GM19438 (cell line): ENCODE measurements around the gene MYBPHL.

Experiments
- ATAC-seq: cut with Tn5 transposase; IDR thresholded peaks from one replicate; pipeline ENCODE4 v1.9.1; 2021; ENCODE audit warnings: low read depth; ENCODE audit not compliant: unreplicated experiment

Gene MYBPHL

GRCh38 chr1:109306832-109307273, at the start of gene MYBPHL:
TSS of gene MYBPHL (minus strand) at chr1:109307011. CDS start at chr1:109306991, 20 bp downstream.
- ATAC-seq, result no peak

- no peak for ATAC-seq
These were observed 49.7 kb upstream of the MYBPHL start for GRCh38 chr1:109356505-109356904.

- no peak for ATAC-seq
These were observed 48.1 kb upstream of the MYBPHL start for GRCh38 chr1:109354929-109355328.

GRCh38 chr1:109351457-109351856, 44.6 kb upstream of the MYBPHL start:
- no peak for ATAC-seq

- no peak for ATAC-seq
These were observed 43.8 kb upstream of the MYBPHL start for GRCh38 chr1:109350655-109351054.

- ATAC-seq, result no peak
These were observed 43.4 kb upstream of the MYBPHL start for GRCh38 chr1:109350182-109350581.

GRCh38 chr1:109347511-109347910, 40.7 kb upstream of the MYBPHL start:
- no peak for ATAC-seq

- no peak for ATAC-seq
These were observed 35.4 kb upstream of the MYBPHL start for GRCh38 chr1:109341944-109342930.

GRCh38 chr1:109338608-109339007, 31.8 kb upstream of the MYBPHL start:
- no peak for ATAC-seq

GRCh38 chr1:109338091-109338490, 31.3 kb upstream of the MYBPHL start:
- no peak for ATAC-seq

GRCh38 chr1:109335091-109335490, 28.3 kb upstream of the MYBPHL start:
- ATAC-seq, result no peak

- no peak for ATAC-seq
These were observed 24.3 kb upstream of the MYBPHL start for GRCh38 chr1:109331113-109331512.

GRCh38 chr1:109327285-109327684, 20.5 kb upstream of the MYBPHL start:
- no peak for ATAC-seq

GRCh38 chr1:109322974-109323373, 16.2 kb upstream of the MYBPHL start:
- ATAC-seq, result no peak

- ATAC-seq, result no peak
These were observed 12.3 kb upstream of the MYBPHL start for GRCh38 chr1:109319114-109319513.

GRCh38 chr1:109316506-109316905, 9.7 kb upstream of the MYBPHL start:
- no peak for ATAC-seq

- ATAC-seq, result no peak
These were observed 8.5 kb upstream of the MYBPHL start for GRCh38 chr1:109315288-109315687.

- no peak for ATAC-seq
These were observed 8.0 kb upstream of the MYBPHL start for GRCh38 chr1:109314795-109315194.

- ATAC-seq, result no peak
These were observed 6.4 kb upstream of the MYBPHL start for GRCh38 chr1:109312978-109313775.

- no peak for ATAC-seq
These were observed 5.4 kb upstream of the MYBPHL start for GRCh38 chr1:109312246-109312645.

- ATAC-seq, result no peak
These were observed 2.5 kb upstream of the MYBPHL start for GRCh38 chr1:109309347-109309746.
